Right atrium auricular region (tissue), 2 donors: ENCODE data around the gene PNLIPRP3. TPM values are rescaled to one million over a fixed set of nuclear protein-coding genes. Genes with fewer than 3 reads are reported as not detected.

Experiments
- DNase-seq: peaks from one replicate; pipeline ENCODE4 v3.0.0-alpha.2; 2019; ENCODE audit warnings: low spot score
- H3K27ac ChIP-seq, 2 donors: fragments of 200-600 bp; sonication (generic); 1 replicate in 1 of 2; 2 replicates in 1 of 2; pipeline ENCODE4 v1.5.1; 2016 to 2019
- H3K27me3 ChIP-seq, 2 donors: fragments of 200-600 bp; sonication (generic); one replicate each; pipeline versions ENCODE4 v1.5.1 to v1.6.0; 2017 to 2019
- H3K36me3 ChIP-seq: fragments of 200-600 bp; sonication (generic); one replicate; pipeline ENCODE4 v1.5.1; 2016
- H3K4me1 ChIP-seq, 2 donors: fragments of 200-600 bp; sonication (generic); one replicate each; pipeline versions ENCODE4 v1.5.1 to v1.6.0; 2017 to 2019
- H3K4me3 ChIP-seq, 2 donors: fragments of 200-600 bp; sonication (generic); 1 replicate in 1 of 2; 2 replicates in 1 of 2; pipeline ENCODE4 v1.5.1; 2017 to 2019; ENCODE audit warnings: mild to moderate bottlenecking in 1 of 2, moderate library complexity in 1 of 2
- H3K9me3 ChIP-seq, 2 donors: fragments of 200-600 bp; sonication (generic); one replicate each; pipeline ENCODE4 v1.5.1; 2019
- CTCF ChIP-seq, 2 donors: fragments of 200-600 bp; sonication (generic); IDR thresholded peaks; one replicate each; pipeline ENCODE4 v1.5.1; 2019; ENCODE audit warnings: antibody characterized with exemption in 2 of 2
- total RNA-seq, 2 donors: library from RNA; depleted of rRNA; stranded (reverse); fragments of >200 nt; gene quantifications; one replicate each; pipeline ENCODE4 v1.1.0, GENCODE V29; 2016

PNLIPRP3 gene
- total RNA-seq, 2 donors from 2014 or later = not detected

DNA sequence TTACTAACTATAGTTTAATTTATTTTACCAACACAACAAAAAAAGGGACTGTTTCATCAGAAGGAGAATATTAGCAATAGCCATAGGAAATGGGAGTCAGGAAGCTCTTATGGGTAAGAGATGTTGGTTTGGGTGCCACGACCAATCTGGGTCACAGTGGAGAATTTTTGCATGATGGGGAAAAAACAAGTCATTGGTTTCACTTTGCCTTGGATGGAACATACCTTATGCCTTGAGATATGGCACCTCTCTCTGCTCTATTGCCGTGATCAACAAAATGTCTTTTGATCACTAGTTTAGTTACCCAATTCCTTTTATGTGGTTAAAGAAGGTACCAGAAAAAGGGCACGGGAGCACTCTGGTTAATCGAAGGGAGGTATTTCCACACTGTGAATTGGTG is 48.2 kb downstream of the PNLIPRP3 start:
- no peak for TF ChIP-seq CTCF (IDR thresholded peaks at IDR 0.05)
- Histone ChIP-seq H3K36me3 (no peaks in the 10 kb centered on the region), H3K4me1 (no peaks in the 10 kb centered on the region), H3K4me3 (no peak overlapping the region), H3K9me3 (no peaks in the 10 kb centered on the region), H3K27me3 (no peaks in the 10 kb centered on the region), H3K27ac (no peak overlapping the region)
- no peak for DNase-seq

DNA sequence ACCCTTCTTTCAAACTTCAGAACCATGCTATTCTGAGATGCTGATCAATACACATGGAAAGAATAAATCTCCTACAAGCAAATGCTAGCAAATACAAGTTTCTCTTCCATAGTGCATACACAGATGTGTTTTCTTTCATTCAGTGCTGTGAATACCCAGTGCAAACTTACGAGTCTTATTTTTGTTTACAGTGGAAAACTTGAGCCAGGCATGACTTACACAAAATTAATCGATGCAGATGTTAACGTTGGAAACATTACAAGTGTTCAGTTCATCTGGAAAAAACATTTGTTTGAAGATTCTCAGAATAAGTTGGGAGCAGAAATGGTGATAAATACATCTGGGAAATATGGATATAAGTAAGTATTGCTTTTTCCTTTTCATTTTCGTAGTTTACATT is 48.8 kb downstream of the PNLIPRP3 start:
- no peak for DNase-seq
- H3K4me1 ChIP-seq = no peaks in the 10 kb centered on the region
- no peaks in the 10 kb centered on the region for H3K9me3 ChIP-seq
- no peak overlapping the region for H3K4me3 ChIP-seq
- TF ChIP-seq CTCF (IDR thresholded peaks at IDR 0.05) = no peak
- H3K27ac ChIP-seq = no peak overlapping the region
- no peaks in the 10 kb centered on the region for H3K36me3 ChIP-seq
- no peaks in the 10 kb centered on the region for H3K27me3 ChIP-seq

DNA sequence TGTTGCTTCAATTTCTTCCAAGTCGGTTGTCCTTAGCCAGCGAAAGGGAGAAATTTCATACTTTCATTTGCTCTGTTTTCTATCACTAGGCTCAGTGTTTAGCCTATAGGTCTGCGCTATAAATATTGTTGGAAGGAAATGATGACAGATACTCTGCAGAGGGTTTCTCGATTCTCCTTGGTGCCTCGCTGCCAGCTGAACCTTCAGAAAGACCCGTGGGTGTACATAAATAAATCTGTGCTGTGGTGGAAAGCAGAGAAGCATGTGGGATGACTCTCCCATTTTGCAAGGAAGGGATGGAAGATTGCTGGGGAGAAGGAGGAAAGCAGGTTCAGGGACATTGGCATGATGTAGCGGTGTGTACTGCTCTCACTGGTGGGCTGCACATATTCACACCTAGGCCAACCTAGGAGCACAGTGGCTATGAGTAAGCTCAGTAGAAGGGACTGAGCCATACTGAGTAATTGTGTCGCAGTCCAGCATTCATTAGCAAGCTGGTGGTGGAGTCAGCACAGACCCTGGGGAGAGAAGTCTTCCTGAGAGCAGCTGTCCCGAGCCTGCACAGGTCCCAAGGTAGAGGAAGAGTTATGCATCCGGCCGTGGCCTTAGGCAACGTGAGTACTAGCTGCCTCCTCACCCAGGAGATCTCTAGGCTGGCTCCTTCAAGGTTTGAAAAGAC is 50.5 kb downstream of the PNLIPRP3 start:
- no peak for DNase-seq
- no peaks in the 10 kb centered on the region for H3K27me3 ChIP-seq
- H3K36me3 ChIP-seq = no peaks in the 10 kb centered on the region
- H3K27ac ChIP-seq = no peak overlapping the region
- H3K4me3 ChIP-seq = no peak overlapping the region
- H3K9me3 ChIP-seq = no peaks in the 10 kb centered on the region
- no peak for TF ChIP-seq CTCF (IDR thresholded peaks at IDR 0.05)
- H3K4me1 ChIP-seq = no peaks in the 10 kb centered on the region

GRCh38 chr10:116486770-116487448 is 59.3 kb downstream of the PNLIPRP3 start:
- no peak for TF ChIP-seq CTCF (IDR thresholded peaks at IDR 0.05)
- no peaks in the 10 kb centered on the region for H3K27me3 ChIP-seq
- no peak for DNase-seq

GRCh38 chr10:116487522-116488430 is 60.1 kb downstream of the PNLIPRP3 start:
- DNase-seq = no peak
- H3K4me1 ChIP-seq = no peaks in the 10 kb centered on the region
- TF ChIP-seq CTCF (IDR thresholded peaks at IDR 0.05) = no peak
- H3K27ac ChIP-seq = no peak overlapping the region
- H3K9me3 ChIP-seq = no peaks in the 10 kb centered on the region
- H3K4me3 ChIP-seq = no peak overlapping the region
- H3K36me3 ChIP-seq = no peaks in the 10 kb centered on the region
- H3K27me3 ChIP-seq = no peaks in the 10 kb centered on the region

More at GRCh38 chr10:116486770-116487448, 59.3 kb downstream of the PNLIPRP3 start:
- no peak overlapping the region for H3K4me3 ChIP-seq
- no peaks in the 10 kb centered on the region for H3K9me3 ChIP-seq
- H3K27ac ChIP-seq = no peak overlapping the region
- no peaks in the 10 kb centered on the region for H3K36me3 ChIP-seq
- H3K4me1 ChIP-seq = no peaks in the 10 kb centered on the region
